Measurements from ENCODE around the gene MAMDC4. TPM values are rescaled to one million over a fixed set of nuclear protein-coding genes. Genes with fewer than 3 reads are reported as not detected.

MAMDC4 gene
- total RNA-seq, 1 donor from 2014 or later = 3.2 TPM

DNA sequence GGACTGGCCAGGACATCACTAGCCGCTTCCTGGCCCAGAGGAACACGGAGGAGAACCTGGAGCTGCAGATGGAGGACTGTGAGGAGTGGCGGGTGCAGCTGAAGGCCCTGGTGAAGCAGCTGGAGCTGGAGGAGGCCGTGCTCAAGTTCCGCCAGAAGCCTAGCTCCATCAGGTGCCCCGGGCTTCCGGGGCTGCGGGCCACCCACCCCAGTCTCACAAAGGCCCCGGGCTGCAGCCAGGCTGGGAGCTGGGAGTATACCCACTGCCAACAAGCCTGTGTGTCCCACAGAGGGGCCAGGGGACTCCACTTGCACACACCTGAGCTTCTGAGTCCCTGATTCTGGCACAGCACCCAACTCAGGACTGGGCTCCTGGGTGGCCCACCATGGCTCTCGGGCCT lies 46.1 kb upstream of the MAMDC4 start:
- H3K9me3 ChIP-seq = no peaks in the 10 kb centered on the region
- peak in 1 of 2 donors; percentile 85 for DNase-seq (ENCODE audit: extremely low spot score in 2 of 2)
- TF ChIP-seq POLR2AphosphoS5 (IDR thresholded peaks at IDR 0.05; ENCODE audit: insufficient read depth in 1 of 2, low read depth in 1 of 2) = no peak
- TF ChIP-seq, protein P1, sequence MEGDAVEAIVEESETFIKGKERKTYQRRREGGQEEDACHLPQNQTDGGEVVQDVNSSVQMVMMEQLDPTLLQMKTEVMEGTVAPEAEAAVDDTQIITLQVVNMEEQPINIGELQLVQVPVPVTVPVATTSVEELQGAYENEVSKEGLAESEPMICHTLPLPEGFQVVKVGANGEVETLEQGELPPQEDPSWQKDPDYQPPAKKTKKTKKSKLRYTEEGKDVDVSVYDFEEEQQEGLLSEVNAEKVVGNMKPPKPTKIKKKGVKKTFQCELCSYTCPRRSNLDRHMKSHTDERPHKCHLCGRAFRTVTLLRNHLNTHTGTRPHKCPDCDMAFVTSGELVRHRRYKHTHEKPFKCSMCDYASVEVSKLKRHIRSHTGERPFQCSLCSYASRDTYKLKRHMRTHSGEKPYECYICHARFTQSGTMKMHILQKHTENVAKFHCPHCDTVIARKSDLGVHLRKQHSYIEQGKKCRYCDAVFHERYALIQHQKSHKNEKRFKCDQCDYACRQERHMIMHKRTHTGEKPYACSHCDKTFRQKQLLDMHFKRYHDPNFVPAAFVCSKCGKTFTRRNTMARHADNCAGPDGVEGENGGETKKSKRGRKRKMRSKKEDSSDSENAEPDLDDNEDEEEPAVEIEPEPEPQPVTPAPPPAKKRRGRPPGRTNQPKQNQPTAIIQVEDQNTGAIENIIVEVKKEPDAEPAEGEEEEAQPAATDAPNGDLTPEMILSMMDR (IDR thresholded peaks at IDR 0.05) = no peak
- H3K4me1 ChIP-seq = peaks cover 46% of the 10 kb centered on the region
- H3K27me3 ChIP-seq = no peaks in the 10 kb centered on the region
- H3K4me3 ChIP-seq = no peak overlapping the region
- intact Hi-C loops (cut with DNase I) = no loop called here
- H3K27ac ChIP-seq = no peak overlapping the region
- H3K36me3 ChIP-seq = no peaks in the 10 kb centered on the region

DNA sequence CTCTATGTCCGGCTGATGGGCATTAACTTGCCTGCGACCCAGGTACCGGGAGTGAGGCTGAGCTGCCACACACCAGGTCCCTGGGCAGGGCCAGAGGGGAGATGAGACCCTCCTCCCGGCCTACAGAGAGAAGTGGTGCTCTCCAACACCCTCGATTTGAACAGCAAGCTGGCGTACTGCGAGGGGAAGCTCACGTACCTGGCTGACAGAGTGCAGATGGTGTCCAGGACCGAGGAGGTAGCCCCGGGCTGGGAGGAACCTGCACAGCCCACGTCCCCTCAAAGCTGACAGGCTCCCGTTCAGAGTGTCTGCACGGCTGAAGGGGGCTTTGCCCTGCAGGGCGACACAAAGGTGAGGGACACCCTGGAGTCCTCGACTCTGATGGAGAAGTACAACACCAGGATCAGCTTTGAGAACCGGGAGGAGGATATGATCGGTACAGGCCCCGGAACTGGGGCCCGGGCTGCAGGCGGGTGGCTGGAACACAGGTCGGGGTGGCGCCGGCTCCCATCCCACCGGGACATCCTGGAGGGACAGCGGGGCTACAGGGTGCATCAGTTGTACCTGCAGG lies 45.4 kb upstream of the MAMDC4 start:
- H3K27ac ChIP-seq = peak overlapping the region; percentile 82
- H3K9me3 ChIP-seq = no peaks in the 10 kb centered on the region
- H3K4me3 ChIP-seq = peak overlapping the region; percentile 92 to 95
- intact Hi-C loops (cut with DNase I) = no loop called here
- no peaks in the 10 kb centered on the region for H3K36me3 ChIP-seq
- DNase-seq (ENCODE audit: extremely low spot score in 2 of 2) = peak; percentile 85 to 95
- TF ChIP-seq POLR2A (IDR thresholded peaks at IDR 0.05) (no peak), POLR2AphosphoS5 (IDR thresholded peaks at IDR 0.05; ENCODE audit: insufficient read depth in 1 of 2, low read depth in 1 of 2) (no peak)
- TF ChIP-seq, protein P1 (IDR thresholded peaks at IDR 0.05) = no peak
- H3K4me1 ChIP-seq = peaks cover 47% of the 10 kb centered on the region
- no peaks in the 10 kb centered on the region for H3K27me3 ChIP-seq

GRCh38 chr9:136807281-136808074 lies 44.7 kb upstream of the MAMDC4 start, which contains the start of gene RABL6:
Gene RABL6, plus strand, starts transcription at chr9:136807948. Its CDS starts 249 bp downstream, at chr9:136808197.
- peak within 1 kb of the TSS; percentile 82 for H3K27ac ChIP-seq
- H3K27me3 ChIP-seq = no peaks in the 10 kb centered on the region
- peaks cover 52% of the 10 kb centered on the region for H3K4me1 ChIP-seq
- DNase-seq (ENCODE audit: extremely low spot score in 2 of 2) = peak in 1 of 2 donors; percentile 93
- intact Hi-C loops (cut with DNase I) = no loop called here
- TF ChIP-seq POLR2A (IDR thresholded peaks at IDR 0.05) (peak in 1 of 2 donors; percentile 58), POLR2AphosphoS5 (IDR thresholded peaks at IDR 0.05; ENCODE audit: insufficient read depth in 1 of 2, low read depth in 1 of 2) (peak in 1 of 2 donors; percentile 74)
- TF ChIP-seq, protein P1 (IDR thresholded peaks at IDR 0.05) = no peak
- peaks cover 0 to 3% of the 10 kb centered on the region in 2 donors for H3K36me3 ChIP-seq
- peak within 1 kb of the TSS; percentile 92 to 95 for H3K4me3 ChIP-seq
- no peaks in the 10 kb centered on the region for H3K9me3 ChIP-seq

DNA sequence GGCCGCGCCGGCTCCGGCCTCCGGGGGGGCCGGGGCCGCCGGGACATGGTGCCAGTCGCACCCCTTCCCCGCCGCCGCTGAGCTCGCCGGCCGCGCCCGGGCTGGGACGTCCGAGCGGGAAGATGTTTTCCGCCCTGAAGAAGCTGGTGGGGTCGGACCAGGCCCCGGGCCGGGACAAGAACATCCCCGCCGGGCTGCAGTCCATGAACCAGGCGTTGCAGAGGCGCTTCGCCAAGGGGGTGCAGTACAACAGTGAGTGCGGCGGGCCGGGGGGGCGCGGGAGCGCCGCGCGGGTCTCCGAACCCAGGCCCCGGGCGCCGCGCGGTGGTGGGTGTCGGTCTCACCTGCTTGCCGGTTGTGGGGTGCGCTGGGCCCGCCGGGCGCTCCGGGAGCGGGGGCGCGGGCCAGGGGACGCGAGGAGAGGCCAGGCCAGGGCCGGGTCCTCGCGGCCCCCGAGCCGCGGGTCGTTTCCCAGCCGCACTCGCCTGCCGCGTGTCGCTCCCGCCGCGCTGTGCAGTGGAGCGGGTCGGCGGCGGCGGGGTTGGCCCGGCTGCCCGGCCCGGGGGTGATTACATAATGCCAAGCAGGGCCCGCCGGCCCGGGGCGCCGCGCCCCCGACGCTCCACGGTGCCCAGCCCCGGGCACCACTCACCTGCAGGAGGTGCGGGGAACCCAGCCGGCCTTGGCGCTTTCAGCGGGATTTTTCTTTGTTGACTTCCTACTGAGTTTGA lies 43.9 kb upstream of the MAMDC4 start:
- Histone ChIP-seq H3K4me3 (peak overlapping the region; percentile 92 to 95), H3K27me3 (no peaks in the 10 kb centered on the region), H3K4me1 (peaks cover 52% of the 10 kb centered on the region), H3K36me3 (peaks cover 0 to 3% of the 10 kb centered on the region in 2 donors), H3K9me3 (no peaks in the 10 kb centered on the region), H3K27ac (peak overlapping the region; percentile 82)
- intact Hi-C loops (cut with DNase I) = no loop called here
- DNase-seq (ENCODE audit: extremely low spot score in 2 of 2) = no peak
- TF ChIP-seq POLR2A (IDR thresholded peaks at IDR 0.05) (no peak), POLR2AphosphoS5 (IDR thresholded peaks at IDR 0.05; ENCODE audit: insufficient read depth in 1 of 2, low read depth in 1 of 2) (no peak)
- TF ChIP-seq, protein P1 (IDR thresholded peaks at IDR 0.05) = no peak
